Right atrium auricular region (tissue), 2 donors: ENCODE results near the gene SPOP. TPM values are rescaled to one million over a fixed set of nuclear protein-coding genes. Genes with fewer than 3 reads are reported as not detected.

Source experiments
- DNase-seq: peaks from one replicate; pipeline ENCODE4 v3.0.0-alpha.2; 2019; ENCODE audit warnings: low spot score
- H3K27ac ChIP-seq, 2 donors: fragments of 200-600 bp; sonication (generic); 1 replicate in 1 of 2; 2 replicates in 1 of 2; pipeline ENCODE4 v1.5.1; 2016 to 2019
- H3K27me3 ChIP-seq, 2 donors: fragments of 200-600 bp; sonication (generic); one replicate each; pipeline versions ENCODE4 v1.5.1 to v1.6.0; 2017 to 2019
- H3K36me3 ChIP-seq: fragments of 200-600 bp; sonication (generic); one replicate; pipeline ENCODE4 v1.5.1; 2016
- H3K4me1 ChIP-seq, 2 donors: fragments of 200-600 bp; sonication (generic); one replicate each; pipeline versions ENCODE4 v1.5.1 to v1.6.0; 2017 to 2019
- H3K4me3 ChIP-seq, 2 donors: fragments of 200-600 bp; sonication (generic); 1 replicate in 1 of 2; 2 replicates in 1 of 2; pipeline ENCODE4 v1.5.1; 2017 to 2019; ENCODE audit warnings: mild to moderate bottlenecking in 1 of 2, moderate library complexity in 1 of 2
- H3K9me3 ChIP-seq, 2 donors: fragments of 200-600 bp; sonication (generic); one replicate each; pipeline ENCODE4 v1.5.1; 2019
- total RNA-seq, 2 donors: library from RNA; depleted of rRNA; stranded (reverse); fragments of >200 nt; gene quantifications; one replicate each; pipeline ENCODE4 v1.1.0, GENCODE V29; 2016
- TF ChIP-seq, protein P1 (sequence below), 2 donors: fragments of 200-600 bp; sonication (generic); IDR thresholded peaks; one replicate each; pipeline ENCODE4 v1.5.1; 2019; ENCODE audit warnings: antibody characterized with exemption in 2 of 2

SPOP gene
- total RNA-seq, 2 donors from 2014 or later: 40.9 to 71.8 TPM

GRCh38 chr17:49616601-49617131 lies 61.2 kb downstream of the SPOP start:
- H3K27ac ChIP-seq: peak overlapping the region; percentile 47 to 60
- DNase-seq: peak; percentile 82
- no peak overlapping the region for H3K4me3 ChIP-seq
- H3K9me3 ChIP-seq: no peaks in the 10 kb centered on the region
- TF ChIP-seq, protein P1, sequence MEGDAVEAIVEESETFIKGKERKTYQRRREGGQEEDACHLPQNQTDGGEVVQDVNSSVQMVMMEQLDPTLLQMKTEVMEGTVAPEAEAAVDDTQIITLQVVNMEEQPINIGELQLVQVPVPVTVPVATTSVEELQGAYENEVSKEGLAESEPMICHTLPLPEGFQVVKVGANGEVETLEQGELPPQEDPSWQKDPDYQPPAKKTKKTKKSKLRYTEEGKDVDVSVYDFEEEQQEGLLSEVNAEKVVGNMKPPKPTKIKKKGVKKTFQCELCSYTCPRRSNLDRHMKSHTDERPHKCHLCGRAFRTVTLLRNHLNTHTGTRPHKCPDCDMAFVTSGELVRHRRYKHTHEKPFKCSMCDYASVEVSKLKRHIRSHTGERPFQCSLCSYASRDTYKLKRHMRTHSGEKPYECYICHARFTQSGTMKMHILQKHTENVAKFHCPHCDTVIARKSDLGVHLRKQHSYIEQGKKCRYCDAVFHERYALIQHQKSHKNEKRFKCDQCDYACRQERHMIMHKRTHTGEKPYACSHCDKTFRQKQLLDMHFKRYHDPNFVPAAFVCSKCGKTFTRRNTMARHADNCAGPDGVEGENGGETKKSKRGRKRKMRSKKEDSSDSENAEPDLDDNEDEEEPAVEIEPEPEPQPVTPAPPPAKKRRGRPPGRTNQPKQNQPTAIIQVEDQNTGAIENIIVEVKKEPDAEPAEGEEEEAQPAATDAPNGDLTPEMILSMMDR (IDR thresholded peaks at IDR 0.05): no peak
- H3K27me3 ChIP-seq: no peaks in the 10 kb centered on the region
- peaks cover 0 to 51% of the 10 kb centered on the region in 2 donors for H3K4me1 ChIP-seq
- peaks cover 64% of the 10 kb centered on the region for H3K36me3 ChIP-seq

- Histone ChIP-seq H3K4me3 (no peak overlapping the region), H3K27ac (peak overlapping the region; percentile 47 to 60), H3K4me1 (peaks cover 0 to 49% of the 10 kb centered on the region in 2 donors), H3K36me3 (peaks cover 60% of the 10 kb centered on the region), H3K9me3 (no peaks in the 10 kb centered on the region), H3K27me3 (no peaks in the 10 kb centered on the region)
- TF ChIP-seq, protein P1 (IDR thresholded peaks at IDR 0.05): peak; percentile 21 to 44
- no peak for DNase-seq
Measured at GRCh38 chr17:49616086-49616485, 61.8 kb downstream of the SPOP start.

GRCh38 chr17:49613182-49613800 lies 64.6 kb downstream of the SPOP start:
- Histone ChIP-seq H3K4me1 (peaks cover 0 to 45% of the 10 kb centered on the region in 2 donors), H3K27ac (peak overlapping the region in 1 of 2 donors; percentile 19)
- TF ChIP-seq, protein P1 (IDR thresholded peaks at IDR 0.05): no peak

GRCh38 chr17:49612726-49613125 lies 65.2 kb downstream of the SPOP start:
- H3K36me3 ChIP-seq: peaks cover 60% of the 10 kb centered on the region
- H3K27me3 ChIP-seq: no peaks in the 10 kb centered on the region
- H3K4me1 ChIP-seq: peaks cover 0 to 39% of the 10 kb centered on the region in 2 donors
- TF ChIP-seq, protein P1 (IDR thresholded peaks at IDR 0.05): no peak
- no peak for DNase-seq
- H3K27ac ChIP-seq: peak overlapping the region in 1 of 2 donors; percentile 19
- H3K9me3 ChIP-seq: no peaks in the 10 kb centered on the region
- no peak overlapping the region for H3K4me3 ChIP-seq

More at GRCh38 chr17:49613182-49613800, 64.6 kb downstream of the SPOP start:
- no peaks in the 10 kb centered on the region for H3K27me3 ChIP-seq
- DNase-seq: no peak
- H3K36me3 ChIP-seq: peaks cover 60% of the 10 kb centered on the region
- H3K4me3 ChIP-seq: no peak overlapping the region
- H3K9me3 ChIP-seq: no peaks in the 10 kb centered on the region

DNA sequence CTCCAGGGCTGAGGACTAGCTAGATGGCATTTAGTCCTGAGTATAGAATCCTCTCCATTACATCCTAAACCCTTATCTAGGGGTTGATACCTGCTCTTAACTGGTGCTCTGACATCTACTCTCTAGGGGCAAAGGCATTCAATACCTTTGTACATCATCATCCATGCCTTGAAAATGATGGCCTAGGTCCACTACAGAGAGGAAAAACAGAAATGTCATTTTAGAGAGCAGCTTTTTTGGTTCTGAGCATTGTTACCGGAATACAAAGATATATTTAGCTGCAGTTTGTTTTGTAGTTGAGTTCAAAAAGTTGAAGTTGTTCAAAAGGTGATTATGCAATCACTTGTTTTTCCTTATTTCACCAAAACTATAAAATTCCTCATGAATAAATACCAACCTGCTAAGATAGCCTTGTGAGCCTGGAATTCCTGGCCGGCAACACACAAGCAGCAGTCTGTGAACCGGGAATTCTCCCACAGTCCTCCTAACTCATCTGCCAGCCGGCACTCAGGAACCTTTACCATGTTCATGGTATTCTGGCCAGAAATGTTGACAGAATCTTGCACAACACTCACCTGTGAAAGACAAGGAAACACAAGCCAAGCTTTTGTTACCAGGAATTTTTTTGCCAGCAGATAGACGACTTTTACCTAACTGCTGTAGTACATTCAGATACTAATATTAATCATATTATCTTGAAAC lies 66.9 kb downstream of the SPOP start:
- peaks cover 0 to 22% of the 10 kb centered on the region in 2 donors for H3K4me1 ChIP-seq
- no peaks in the 10 kb centered on the region for H3K27me3 ChIP-seq
- peaks cover 74% of the 10 kb centered on the region for H3K36me3 ChIP-seq
- TF ChIP-seq, protein P1 (IDR thresholded peaks at IDR 0.05): no peak
- no peak overlapping the region for H3K4me3 ChIP-seq
- H3K27ac ChIP-seq: no peak overlapping the region
- DNase-seq: no peak
- H3K9me3 ChIP-seq: no peaks in the 10 kb centered on the region
